A673 (cell line): Measurements from ENCODE around the gene MRI1. TPM values are rescaled to one million over a fixed set of nuclear protein-coding genes. Genes with fewer than 3 reads are reported as not detected.
"Not testable (repeated sequence)": the region's sequence is repeated elsewhere in the genome, so short reads cannot be mapped to it uniquely, and the experiment has no call there.

Source experiments
- BruUV-seq: library from RNA; stranded (reverse); fragments of 400-500 nt; replicated peaks from 2 replicates; lab custom pipeline; 2021; lab: Mats Ljungman, UMichigan
- CTCF ChIA-PET: fragments of 300-600 bp; sonication (Branson Sonifier 250); formaldehyde crosslinking; loops from one replicate; lab custom pipeline; 2022; ENCODE audit warnings: antibody characterized with exemption; lab: Charles Lee
- POLR2A ChIA-PET: fragments of 300-600 bp; sonication (Branson Sonifier 250); formaldehyde crosslinking; loops from one replicate; lab custom pipeline; 2022; ENCODE audit warnings: antibody characterized with exemption; ENCODE audit not compliant: low non-redundant PET; lab: Charles Lee
- DNase-seq: peaks from one replicate; pipeline ENCODE4 v3.0.0-alpha.2; 2015; ENCODE audit warnings: low spot score
- H3K27ac ChIP-seq: fragments of 200-600 bp; sonication (generic); 2 replicates; pipeline ENCODE4 v1.5.1; 2016; ENCODE audit warnings: mixed run types, low read depth, mild to moderate bottlenecking, mixed read lengths, antibody characterized with exemption, low read length; ENCODE audit not compliant: poor library complexity, severe bottlenecking
- H3K27me3 ChIP-seq: fragments of 200-600 bp; sonication (generic); replicated peaks from 2 replicates; pipeline ENCODE4 v1.6.1; 2017; ENCODE audit warnings: mixed run types, low read depth, mild to moderate bottlenecking, mixed read lengths, antibody characterized with exemption, low read length; ENCODE audit not compliant: insufficient read depth, poor library complexity
- H3K36me3 ChIP-seq: fragments of 200-600 bp; sonication (generic); 2 replicates; pipeline ENCODE4 v1.6.1; 2016; ENCODE audit warnings: mixed run types, mild to moderate bottlenecking, mixed read lengths, antibody characterized with exemption, low read length; ENCODE audit not compliant: insufficient read depth, poor library complexity, severe bottlenecking
- H3K4me1 ChIP-seq: fragments of 200-600 bp; sonication (generic); 2 replicates; pipeline ENCODE4 v1.6.1; 2017; ENCODE audit warnings: mixed run types, mild to moderate bottlenecking, mixed read lengths, antibody characterized with exemption, low read length; ENCODE audit not compliant: insufficient read depth, poor library complexity, severe bottlenecking
- H3K4me3 ChIP-seq: fragments of 200-600 bp; sonication (generic); 2 replicates; pipeline ENCODE4 v1.5.1; 2016; ENCODE audit warnings: low read depth, mixed run types, mild to moderate bottlenecking, mixed read lengths, low read length; ENCODE audit not compliant: poor library complexity, severe bottlenecking
- H3K9me3 ChIP-seq: fragments of 200-600 bp; sonication (generic); 2 replicates; pipeline ENCODE4 v1.6.1; 2016; ENCODE audit warnings: mixed run types, low read depth, mild to moderate bottlenecking, mixed read lengths, antibody characterized with exemption, low read length; ENCODE audit not compliant: poor library complexity, severe bottlenecking
- EZH2 ChIP-seq: fragments of 200-600 bp; sonication (generic); IDR thresholded peaks from 2 replicates; pipeline ENCODE4 v1.6.1; 2017; ENCODE audit warnings: borderline replicate concordance, low read depth, mild to moderate bottlenecking, mixed read lengths, antibody characterized with exemption, low read length; ENCODE audit not compliant: poor library complexity, severe bottlenecking
- intact Hi-C: fragments of 100-400 bp; cut with micrococcal nuclease; formaldehyde crosslinking; loops from one replicate; pipeline ENCODE4 v1.10.0; 2022; ENCODE audit not compliant: unreplicated experiment
- total RNA-seq: library from RNA; stranded (reverse); gene quantifications from 2 replicates; pipeline ENCODE4 v1.2.3, GENCODE V29; 2021
- TF ChIP-seq, protein P1 (sequence below): fragments of 300-800, 200-600 bp; sonication (generic); conservative IDR thresholded peaks from 2 replicates; pipeline ENCODE4 v1.5.1; 2017; ENCODE audit warnings: low read depth, mild to moderate bottlenecking, antibody characterized with exemption, low read length, moderate library complexity, mixed read lengths

Gene MRI1
- total RNA-seq, 1 experiment from 2014 or later: 63.8 TPM

DNA sequence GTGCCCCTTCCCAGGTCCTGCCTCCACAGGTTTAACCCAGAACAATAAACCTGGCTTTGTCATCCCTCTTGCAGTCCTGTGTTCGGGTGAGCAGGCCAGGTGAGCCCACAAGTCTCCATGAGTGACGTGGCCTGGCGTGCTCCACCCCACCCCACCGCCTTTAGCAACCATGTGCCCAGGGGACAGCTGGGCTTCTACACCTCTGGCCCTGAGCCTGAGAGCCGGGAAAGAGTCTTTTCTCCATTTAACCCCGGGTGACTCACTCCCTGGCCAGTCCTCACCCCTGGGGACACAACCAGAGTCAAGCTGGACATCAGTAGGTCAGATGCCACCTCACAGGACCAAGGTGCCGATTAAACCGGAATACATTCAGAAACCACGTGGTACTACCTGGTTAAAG, 14.1 kb downstream of the MRI1 start:
- H3K27ac ChIP-seq: no peak overlapping the region
- H3K4me1 ChIP-seq: peaks cover 11% of the 10 kb centered on the region
- TF ChIP-seq, protein P1, sequence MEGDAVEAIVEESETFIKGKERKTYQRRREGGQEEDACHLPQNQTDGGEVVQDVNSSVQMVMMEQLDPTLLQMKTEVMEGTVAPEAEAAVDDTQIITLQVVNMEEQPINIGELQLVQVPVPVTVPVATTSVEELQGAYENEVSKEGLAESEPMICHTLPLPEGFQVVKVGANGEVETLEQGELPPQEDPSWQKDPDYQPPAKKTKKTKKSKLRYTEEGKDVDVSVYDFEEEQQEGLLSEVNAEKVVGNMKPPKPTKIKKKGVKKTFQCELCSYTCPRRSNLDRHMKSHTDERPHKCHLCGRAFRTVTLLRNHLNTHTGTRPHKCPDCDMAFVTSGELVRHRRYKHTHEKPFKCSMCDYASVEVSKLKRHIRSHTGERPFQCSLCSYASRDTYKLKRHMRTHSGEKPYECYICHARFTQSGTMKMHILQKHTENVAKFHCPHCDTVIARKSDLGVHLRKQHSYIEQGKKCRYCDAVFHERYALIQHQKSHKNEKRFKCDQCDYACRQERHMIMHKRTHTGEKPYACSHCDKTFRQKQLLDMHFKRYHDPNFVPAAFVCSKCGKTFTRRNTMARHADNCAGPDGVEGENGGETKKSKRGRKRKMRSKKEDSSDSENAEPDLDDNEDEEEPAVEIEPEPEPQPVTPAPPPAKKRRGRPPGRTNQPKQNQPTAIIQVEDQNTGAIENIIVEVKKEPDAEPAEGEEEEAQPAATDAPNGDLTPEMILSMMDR: no peak
- no peak for TF ChIP-seq EZH2
- POLR2A ChIA-PET: no interaction called here
- intact Hi-C loops: no loop called here
- CTCF ChIA-PET: no interaction called here
- DNase-seq: no peak
- peaks cover 24% of the 10 kb centered on the region for H3K36me3 ChIP-seq
- no peaks in the 10 kb centered on the region for H3K27me3 ChIP-seq
- no TSS peak for BruUV-seq
- no peaks in the 10 kb centered on the region for H3K9me3 ChIP-seq
- H3K4me3 ChIP-seq: no peak overlapping the region

- Histone ChIP-seq H3K4me1 (peaks cover 11% of the 10 kb centered on the region), H3K27me3 (no peaks in the 10 kb centered on the region), H3K9me3 (no peaks in the 10 kb centered on the region), H3K27ac (no peak overlapping the region), H3K4me3 (no peak overlapping the region), H3K36me3 (peaks cover 24% of the 10 kb centered on the region)
- TF ChIP-seq, protein P1: no peak
- no TSS peak for BruUV-seq
- no peak for DNase-seq
- intact Hi-C loops: no loop called here
- CTCF ChIA-PET: no interaction called here
- POLR2A ChIA-PET: no interaction called here
Observed at GRCh38 chr19:13778847-13779246, 14.5 kb downstream of the MRI1 start.

DNA sequence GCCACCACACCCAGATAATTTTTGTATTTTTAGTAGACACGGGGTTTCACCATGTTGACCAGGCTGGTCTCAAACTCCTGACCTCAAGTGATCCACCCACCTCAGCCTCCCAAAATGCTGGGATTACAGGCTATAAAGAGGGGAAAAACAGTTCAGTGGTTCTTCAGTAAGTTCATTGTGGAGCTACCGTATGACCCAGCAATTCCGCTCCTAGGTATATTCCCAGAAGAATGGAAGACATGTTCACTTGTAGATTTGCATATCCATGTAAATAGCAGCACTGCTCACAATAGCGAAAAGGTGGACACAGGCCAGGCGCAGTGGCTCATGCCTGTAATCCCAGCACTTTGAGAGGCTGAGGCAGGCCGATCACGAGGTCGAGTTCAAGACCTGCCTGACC, 15.5 kb downstream of the MRI1 start:
- DNase-seq, intact Hi-C loops, H3K4me3 ChIP-seq, BruUV-seq, H3K27me3 ChIP-seq, CTCF ChIA-PET, H3K9me3 ChIP-seq, H3K27ac ChIP-seq, POLR2A ChIA-PET: not testable (repeated sequence)
- Histone ChIP-seq H3K4me1 (peaks cover 12% of the 10 kb centered on the region), H3K36me3 (peaks cover 24% of the 10 kb centered on the region)

GRCh38 chr19:13781547-13781946, 17.2 kb downstream of the MRI1 start:
- TF ChIP-seq, protein P1: no peak
- TF ChIP-seq EZH2: no peak
- DNase-seq: peak; percentile 88
- Histone ChIP-seq H3K4me1 (peaks cover 12% of the 10 kb centered on the region), H3K9me3 (no peaks in the 10 kb centered on the region), H3K27ac (no peak overlapping the region), H3K36me3 (peaks cover 24% of the 10 kb centered on the region), H3K27me3 (no peaks in the 10 kb centered on the region), H3K4me3 (no peak overlapping the region)
- ChIA-PET CTCF (interaction anchor here (0.5 to 0.6 kb wide), 2 partner anchors 62 to 587 kb away, joined by 6 to 13 read pairs; no protein-coding TSS in a partner anchor), POLR2A (interaction anchor here (0.6 to 0.7 kb wide), 2 partner anchors 13 to 204 kb away, joined by 3 to 4 read pairs; partner anchors contain the start of gene ZSWIM4)
- intact Hi-C loops: no loop called here
- BruUV-seq: no TSS peak
